Colonic mucosa (tissue), 4 donors: ENCODE measurements around the gene KCNJ8. TPM values are rescaled to one million over a fixed set of nuclear protein-coding genes. Genes with fewer than 3 reads are reported as not detected.

ENCODE experiments used
- DNase-seq: peaks from one replicate; pipeline ENCODE4 v3.0.0-alpha.2; 2020
- H3K27ac ChIP-seq: fragments of 200-600 bp; one replicate; pipeline ENCODE4 v1.8.0; 2021
- H3K27me3 ChIP-seq: fragments of 200-600 bp; one replicate; pipeline ENCODE4 v1.8.0; 2021
- H3K36me3 ChIP-seq: fragments of 200-600 bp; one replicate; pipeline ENCODE4 v1.8.0; 2021
- H3K4me1 ChIP-seq: fragments of 200-600 bp; one replicate; pipeline ENCODE4 v1.8.0; 2021; ENCODE audit warnings: mild to moderate bottlenecking
- H3K4me3 ChIP-seq: fragments of 200-600 bp; one replicate; pipeline ENCODE4 v1.8.0; 2021
- H3K9ac ChIP-seq, 2 donors: one replicate each; pipeline ENCODE4 v1.7.0; 2013; ENCODE audit warnings: control low read depth in 2 of 2, low read depth in 2 of 2, low read length in 2 of 2
- H3K9me3 ChIP-seq: fragments of 200-600 bp; one replicate; pipeline ENCODE4 v1.8.0; 2021
- intact Hi-C: fragments of 100-400 bp; cut with DNase I; formaldehyde crosslinking; loops from one replicate; pipeline ENCODE4 v1.14.1; 2022
- total RNA-seq, 2 donors: library from RNA; stranded (reverse); fragmentation: NEBNext Ultra II Directional in 1 of 2; extraction: Animal tissue kit (Norgen Biotek cat#: 25700) in 1 of 2; gene quantifications; one replicate each; pipeline ENCODE4 v1.2.1, GENCODE V29; 2021
- TF ChIP-seq, protein P1 (sequence below): fragments of 200-600 bp; IDR thresholded peaks from one replicate; pipeline ENCODE4 v1.8.0; 2022; ENCODE audit warnings: antibody characterized with exemption, mild to moderate bottlenecking
- donor health status: healthy.
- donor health status: DM: no; HTN: no; CAD: no.
- donor health status: DM: no; HTN: no; CAD: no.

Gene KCNJ8
- total RNA-seq, 2 donors from 2014 or later = 0.37 to 1.8 TPM

GRCh38 chr12:21759737-21760136 is 14.8 kb downstream of the KCNJ8 start:
- Histone ChIP-seq H3K9me3 (no peaks in the 10 kb centered on the region), H3K4me1 (no peaks in the 10 kb centered on the region), H3K4me3 (no peak overlapping the region), H3K27ac (no peak overlapping the region), H3K9ac (no peak overlapping the region), H3K36me3 (no peaks in the 10 kb centered on the region), H3K27me3 (no peaks in the 10 kb centered on the region)
- TF ChIP-seq, protein P1, sequence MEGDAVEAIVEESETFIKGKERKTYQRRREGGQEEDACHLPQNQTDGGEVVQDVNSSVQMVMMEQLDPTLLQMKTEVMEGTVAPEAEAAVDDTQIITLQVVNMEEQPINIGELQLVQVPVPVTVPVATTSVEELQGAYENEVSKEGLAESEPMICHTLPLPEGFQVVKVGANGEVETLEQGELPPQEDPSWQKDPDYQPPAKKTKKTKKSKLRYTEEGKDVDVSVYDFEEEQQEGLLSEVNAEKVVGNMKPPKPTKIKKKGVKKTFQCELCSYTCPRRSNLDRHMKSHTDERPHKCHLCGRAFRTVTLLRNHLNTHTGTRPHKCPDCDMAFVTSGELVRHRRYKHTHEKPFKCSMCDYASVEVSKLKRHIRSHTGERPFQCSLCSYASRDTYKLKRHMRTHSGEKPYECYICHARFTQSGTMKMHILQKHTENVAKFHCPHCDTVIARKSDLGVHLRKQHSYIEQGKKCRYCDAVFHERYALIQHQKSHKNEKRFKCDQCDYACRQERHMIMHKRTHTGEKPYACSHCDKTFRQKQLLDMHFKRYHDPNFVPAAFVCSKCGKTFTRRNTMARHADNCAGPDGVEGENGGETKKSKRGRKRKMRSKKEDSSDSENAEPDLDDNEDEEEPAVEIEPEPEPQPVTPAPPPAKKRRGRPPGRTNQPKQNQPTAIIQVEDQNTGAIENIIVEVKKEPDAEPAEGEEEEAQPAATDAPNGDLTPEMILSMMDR = no peak
- DNase-seq = no peak
- intact Hi-C loops = no loop called here

DNA sequence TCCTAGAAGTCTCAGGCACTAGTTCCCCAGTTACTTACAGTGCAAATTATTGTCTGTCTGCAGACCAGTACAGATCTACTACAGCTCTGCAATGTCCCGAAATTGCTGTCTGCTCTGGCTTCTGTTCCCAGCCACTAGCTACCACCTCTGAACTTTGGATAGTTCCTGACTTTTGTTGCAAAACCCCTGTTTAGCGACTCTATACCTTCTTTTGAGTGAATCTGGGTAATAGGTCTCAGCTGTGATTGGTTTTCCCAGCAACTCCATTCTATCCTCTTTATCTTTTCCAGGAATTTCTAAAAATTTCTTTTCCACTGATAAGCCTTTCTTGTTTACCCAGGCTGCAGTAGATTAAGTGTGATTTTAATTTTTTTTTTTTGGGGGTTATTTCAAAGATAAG is 16.8 kb downstream of the KCNJ8 start:
- H3K27ac ChIP-seq = no peak overlapping the region
- H3K4me1 ChIP-seq = no peaks in the 10 kb centered on the region
- intact Hi-C loops = no loop called here
- no peak overlapping the region for H3K9ac ChIP-seq
- H3K27me3 ChIP-seq = no peaks in the 10 kb centered on the region
- TF ChIP-seq, protein P1 = no peak
- H3K9me3 ChIP-seq = no peaks in the 10 kb centered on the region
- no peak for DNase-seq
- no peak overlapping the region for H3K4me3 ChIP-seq
- H3K36me3 ChIP-seq = no peaks in the 10 kb centered on the region

DNA sequence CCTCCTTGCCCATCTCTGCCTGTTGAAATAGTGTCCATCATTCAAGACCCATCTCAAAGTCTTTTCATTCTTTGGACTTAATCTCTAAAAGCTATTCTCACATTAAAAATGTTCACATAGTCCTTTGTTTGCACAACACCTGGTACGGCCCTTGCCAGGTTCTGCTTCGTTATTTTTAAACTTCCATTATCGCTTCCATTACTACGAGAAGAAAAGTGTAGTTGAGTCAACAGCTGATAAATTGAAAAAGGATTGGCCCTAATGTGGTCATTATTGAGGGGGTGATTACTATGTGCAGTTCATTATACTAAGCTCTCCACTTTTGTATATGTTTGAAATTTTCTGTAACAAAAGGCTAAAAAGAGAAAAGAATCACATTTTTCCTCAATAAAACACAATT is 17.8 kb downstream of the KCNJ8 start:
- no peak for DNase-seq
- no peak overlapping the region for H3K27ac ChIP-seq
- no peak overlapping the region for H3K4me3 ChIP-seq
- peaks cover under 1% of the 10 kb centered on the region for H3K4me1 ChIP-seq
- no peaks in the 10 kb centered on the region for H3K9me3 ChIP-seq
- H3K9ac ChIP-seq = no peak overlapping the region
- TF ChIP-seq, protein P1 = no peak
- intact Hi-C loops = no loop called here
- H3K27me3 ChIP-seq = no peaks in the 10 kb centered on the region
- no peaks in the 10 kb centered on the region for H3K36me3 ChIP-seq

DNA sequence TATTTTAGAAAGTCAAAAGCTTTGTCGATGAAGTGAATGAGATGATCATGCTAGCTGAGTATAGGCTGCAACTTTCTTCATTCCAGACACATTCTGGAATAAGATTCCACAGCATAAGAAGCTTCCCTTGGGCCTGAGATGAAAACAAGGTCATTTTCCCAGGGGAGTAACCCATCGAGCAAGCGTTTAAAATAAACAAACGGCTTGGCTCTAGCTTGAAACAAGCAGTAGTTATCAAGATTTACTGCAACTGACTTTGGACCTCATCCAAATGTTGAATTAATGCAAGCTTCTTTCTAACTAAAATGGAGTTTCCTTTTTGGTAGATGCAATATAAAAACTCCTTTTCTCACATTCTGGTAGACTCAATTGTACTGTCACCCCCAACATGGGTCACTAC is 23.0 kb downstream of the KCNJ8 start:
- DNase-seq = peak; percentile 30
- Histone ChIP-seq H3K4me3 (no peak overlapping the region), H3K9me3 (no peaks in the 10 kb centered on the region), H3K27ac (no peak overlapping the region), H3K36me3 (no peaks in the 10 kb centered on the region), H3K4me1 (peaks cover 7% of the 10 kb centered on the region), H3K27me3 (no peaks in the 10 kb centered on the region), H3K9ac (no peak overlapping the region)
- TF ChIP-seq, protein P1 = no peak
- intact Hi-C loops = no loop called here

DNA sequence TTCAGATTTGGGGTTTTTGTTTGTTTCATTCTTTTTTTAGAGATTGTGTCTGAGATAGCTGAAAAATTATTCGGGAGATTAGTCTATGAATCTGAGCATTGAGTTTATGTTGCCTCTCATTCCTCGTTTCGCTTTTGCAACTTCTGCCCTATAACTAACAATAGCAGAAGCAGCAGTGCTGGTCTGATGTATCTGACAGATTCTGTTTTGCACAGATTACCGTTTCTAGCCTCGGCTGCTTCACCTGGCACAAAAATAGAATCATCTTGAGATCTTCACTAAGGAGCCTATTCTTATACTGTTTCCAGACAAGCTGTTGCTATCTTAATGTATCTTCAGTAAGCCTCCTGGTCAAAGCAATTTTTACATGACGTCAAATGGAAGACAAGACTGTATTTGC is 29.2 kb downstream of the KCNJ8 start:
- Histone ChIP-seq H3K27ac (no peak overlapping the region), H3K9ac (no peak overlapping the region), H3K36me3 (no peaks in the 10 kb centered on the region), H3K9me3 (no peaks in the 10 kb centered on the region), H3K27me3 (no peaks in the 10 kb centered on the region), H3K4me1 (no peaks in the 10 kb centered on the region), H3K4me3 (no peak overlapping the region)
- TF ChIP-seq, protein P1 = no peak
- intact Hi-C loops = no loop called here
- no peak for DNase-seq

- TF ChIP-seq, protein P1 = no peak
- H3K4me3 ChIP-seq = no peak overlapping the region
- H3K9me3 ChIP-seq = no peaks in the 10 kb centered on the region
- H3K27ac ChIP-seq = no peak overlapping the region
- H3K4me1 ChIP-seq = no peaks in the 10 kb centered on the region
- no peak for DNase-seq
- H3K9ac ChIP-seq = no peak overlapping the region
- H3K27me3 ChIP-seq = no peaks in the 10 kb centered on the region
- intact Hi-C loops = no loop called here
- no peaks in the 10 kb centered on the region for H3K36me3 ChIP-seq
Measured at GRCh38 chr12:21731144-21731543, 43.4 kb downstream of the KCNJ8 start.
